Choroid plexus epithelial cell (primary cell): ENCODE measurements around the gene POLR2C.

ENCODE experiments used
- DNase-seq: peaks from one replicate; pipeline ENCODE4 v3.0.0-alpha.2; 2010; ENCODE audit warnings: low read depth
- H3K4me3 ChIP-seq: 2 replicates; pipeline ENCODE4 v1.5.1; 2011; ENCODE audit warnings: low read depth, mild to moderate bottlenecking, control low read depth, low read length, moderate library complexity
- CTCF ChIP-seq: conservative IDR thresholded peaks from 2 replicates; pipeline ENCODE4 v1.5.1; 2011; ENCODE audit warnings: low read depth, mild to moderate bottlenecking, control low read depth, inconsistent platforms, low read length, moderate library complexity

POLR2C gene

GRCh38 chr16:57479205-57479975 is 16.9 kb downstream of the POLR2C start:
- TF ChIP-seq CTCF = no peak
- peak; percentile 58 for DNase-seq
- peak overlapping the region; percentile 55 for H3K4me3 ChIP-seq

GRCh38 chr16:57479976-57480753 is 17.7 kb downstream of the POLR2C start:
- TF ChIP-seq CTCF = no peak
- peak; percentile 72 for DNase-seq
- peak overlapping the region; percentile 55 for H3K4me3 ChIP-seq

GRCh38 chr16:57480754-57481230 is 18.3 kb downstream of the POLR2C start:
- DNase-seq = no peak
- TF ChIP-seq CTCF = no peak
- no peak overlapping the region for H3K4me3 ChIP-seq

- DNase-seq = no peak
- H3K4me3 ChIP-seq = no peak overlapping the region
- TF ChIP-seq CTCF = no peak
These were observed 18.9 kb downstream of the POLR2C start for GRCh38 chr16:57481421-57481820.

- no peak overlapping the region for H3K4me3 ChIP-seq
- TF ChIP-seq CTCF = no peak
- no peak for DNase-seq
These were observed 20.5 kb downstream of the POLR2C start for GRCh38 chr16:57482845-57483545.

- no peak for TF ChIP-seq CTCF
- no peak for DNase-seq
- H3K4me3 ChIP-seq = no peak overlapping the region
These were observed 21.4 kb downstream of the POLR2C start for GRCh38 chr16:57483725-57484514.
